ENCODE data around the gene KIRREL3. TPM values are rescaled to one million over a fixed set of nuclear protein-coding genes. Genes with fewer than 3 reads are reported as not detected.

The KIRREL3 gene
- total and polyA plus RNA-seq, 3 donors from 2014 or later = 1.0 to 1.1 (median 1.1) TPM

DNA sequence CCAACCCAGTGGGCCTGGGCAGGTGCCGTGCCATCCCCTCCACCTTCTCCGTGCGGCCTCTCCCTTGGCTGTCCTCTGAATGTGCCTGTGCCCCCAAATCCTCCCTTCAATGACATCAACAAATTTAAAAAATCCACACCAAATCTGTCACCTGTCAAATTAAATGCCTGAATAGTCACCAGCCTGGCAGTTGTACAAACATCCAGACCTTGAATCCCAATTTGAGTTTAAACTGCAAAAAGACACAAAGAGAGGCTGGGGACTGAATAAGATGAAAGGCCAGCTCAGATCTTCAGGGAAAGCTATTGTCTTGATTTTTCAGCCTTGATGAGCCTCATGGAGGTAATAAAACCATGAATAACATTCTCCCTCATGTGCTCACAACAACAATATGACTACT, 194.7 kb downstream of the KIRREL3 start:
- no peak overlapping the region for H3K27ac ChIP-seq
- TF ChIP-seq POLR2A (IDR thresholded peaks at IDR 0.05) = no peak
- TF ChIP-seq, protein P1, sequence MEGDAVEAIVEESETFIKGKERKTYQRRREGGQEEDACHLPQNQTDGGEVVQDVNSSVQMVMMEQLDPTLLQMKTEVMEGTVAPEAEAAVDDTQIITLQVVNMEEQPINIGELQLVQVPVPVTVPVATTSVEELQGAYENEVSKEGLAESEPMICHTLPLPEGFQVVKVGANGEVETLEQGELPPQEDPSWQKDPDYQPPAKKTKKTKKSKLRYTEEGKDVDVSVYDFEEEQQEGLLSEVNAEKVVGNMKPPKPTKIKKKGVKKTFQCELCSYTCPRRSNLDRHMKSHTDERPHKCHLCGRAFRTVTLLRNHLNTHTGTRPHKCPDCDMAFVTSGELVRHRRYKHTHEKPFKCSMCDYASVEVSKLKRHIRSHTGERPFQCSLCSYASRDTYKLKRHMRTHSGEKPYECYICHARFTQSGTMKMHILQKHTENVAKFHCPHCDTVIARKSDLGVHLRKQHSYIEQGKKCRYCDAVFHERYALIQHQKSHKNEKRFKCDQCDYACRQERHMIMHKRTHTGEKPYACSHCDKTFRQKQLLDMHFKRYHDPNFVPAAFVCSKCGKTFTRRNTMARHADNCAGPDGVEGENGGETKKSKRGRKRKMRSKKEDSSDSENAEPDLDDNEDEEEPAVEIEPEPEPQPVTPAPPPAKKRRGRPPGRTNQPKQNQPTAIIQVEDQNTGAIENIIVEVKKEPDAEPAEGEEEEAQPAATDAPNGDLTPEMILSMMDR (IDR thresholded peaks at IDR 0.05) = no peak
- no peak overlapping the region for H3K4me3 ChIP-seq
- H3K27me3 ChIP-seq = no peaks in the 10 kb centered on the region
- no peaks in the 10 kb centered on the region for H3K36me3 ChIP-seq (ENCODE audit: low read depth, missing control alignments)
- DNase-seq = no peak
- no peaks in the 10 kb centered on the region for H3K4me1 ChIP-seq
- no peaks in the 10 kb centered on the region for H3K9me3 ChIP-seq
- intact Hi-C loops (cut with DNase I; ENCODE audit: low total_unique reads) = no loop called here
- WGBS, 2 donors = 92 to 93% methylated on average over 3 of the region's 3 CpGs

DNA sequence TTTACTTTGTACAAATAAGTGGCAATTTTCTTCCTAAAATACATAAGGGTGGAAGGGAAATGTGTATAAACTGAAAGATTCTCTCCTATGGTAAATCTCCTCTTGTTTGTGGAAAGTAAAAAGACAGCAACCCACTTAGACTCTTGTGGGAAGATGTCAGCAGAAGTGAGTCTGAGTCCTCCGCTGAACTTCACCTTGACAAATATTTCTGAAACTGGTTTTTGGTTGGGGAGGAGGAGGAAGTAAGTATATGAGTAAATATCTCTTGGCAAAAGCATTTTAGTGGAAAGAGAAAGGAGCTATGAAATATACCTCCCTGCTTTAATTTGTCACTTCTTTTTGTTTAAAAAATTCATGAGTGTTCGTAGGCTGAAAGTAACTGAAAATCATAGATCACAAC, 196.2 kb downstream of the KIRREL3 start:
- Histone ChIP-seq H3K4me1 (no peaks in the 10 kb centered on the region), H3K27me3 (no peaks in the 10 kb centered on the region), H3K36me3 (ENCODE audit: low read depth, missing control alignments) (no peaks in the 10 kb centered on the region), H3K9me3 (no peaks in the 10 kb centered on the region), H3K27ac (no peak overlapping the region), H3K4me3 (no peak overlapping the region)
- DNase-seq = no peak
- TF ChIP-seq, protein P1 (IDR thresholded peaks at IDR 0.05) = no peak
- TF ChIP-seq POLR2A (IDR thresholded peaks at IDR 0.05) = no peak
- intact Hi-C loops (cut with DNase I; ENCODE audit: low total_unique reads) = no loop called here
- WGBS, 2 donors = 78 to 79% methylated on average over 2 of the region's 2 CpGs

DNA sequence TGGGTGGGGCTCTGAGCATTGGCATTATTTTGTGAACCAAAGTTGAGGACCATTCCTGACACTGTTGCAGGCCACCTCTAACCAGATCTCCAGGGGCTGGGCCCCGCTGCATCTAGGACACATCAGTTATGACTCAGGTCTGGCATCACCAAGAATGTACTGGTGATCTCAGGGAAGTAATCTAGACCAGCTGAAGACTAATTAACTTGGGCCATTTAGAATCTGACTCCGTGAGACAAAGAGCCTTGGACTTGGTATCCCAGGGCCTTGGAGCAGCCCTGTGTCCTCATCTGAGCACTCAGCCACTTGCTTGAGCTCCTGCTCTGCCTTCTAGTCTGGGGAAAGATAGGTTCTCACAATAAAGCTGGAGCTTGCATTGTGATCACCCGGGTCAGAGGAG, 200.6 kb downstream of the KIRREL3 start:
- no peak overlapping the region for H3K4me3 ChIP-seq
- TF ChIP-seq, protein P1 (IDR thresholded peaks at IDR 0.05) = no peak
- no peak for TF ChIP-seq POLR2A (IDR thresholded peaks at IDR 0.05)
- no peak overlapping the region for H3K27ac ChIP-seq
- intact Hi-C loops (cut with DNase I; ENCODE audit: low total_unique reads) = no loop called here
- H3K9me3 ChIP-seq = no peaks in the 10 kb centered on the region
- H3K4me1 ChIP-seq = no peaks in the 10 kb centered on the region
- H3K36me3 ChIP-seq (ENCODE audit: low read depth, missing control alignments) = no peaks in the 10 kb centered on the region
- no peaks in the 10 kb centered on the region for H3K27me3 ChIP-seq
- 59 to 61% methylated on average over 3 of the region's 3 CpGs for WGBS, 2 donors
- no peak for DNase-seq

DNA sequence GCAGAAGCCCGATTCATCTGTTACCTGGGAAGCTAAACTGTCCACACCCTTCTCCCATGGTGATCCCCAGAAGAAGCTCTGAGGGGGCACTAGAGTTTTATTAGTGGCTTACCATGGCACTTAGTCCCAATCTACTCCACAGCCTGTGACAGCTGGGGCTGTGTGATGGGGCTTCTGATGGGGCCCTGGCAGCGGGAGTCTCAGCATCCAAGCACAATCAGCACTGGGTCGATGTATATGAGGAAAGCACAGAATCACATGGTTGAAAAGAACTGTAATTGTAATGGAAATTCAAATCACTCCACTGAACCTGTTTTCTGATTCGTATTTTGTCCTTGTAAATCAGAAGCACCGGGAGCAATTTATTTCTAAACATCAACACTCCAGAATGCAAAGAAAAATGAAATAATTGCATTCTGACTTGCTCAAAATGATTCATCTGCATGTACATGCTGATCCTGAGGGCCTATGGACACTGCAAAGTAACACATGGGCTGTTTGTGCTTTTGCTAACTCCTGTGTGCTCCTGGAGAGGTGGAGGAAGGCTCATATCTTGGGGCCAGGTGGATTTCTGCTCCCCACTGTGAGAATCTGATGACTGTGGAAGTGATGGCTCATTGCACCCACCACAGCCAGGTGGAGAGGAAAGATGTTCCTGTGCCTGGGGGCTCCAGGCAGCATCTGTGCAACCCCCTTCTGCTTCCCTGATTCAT, 203.0 kb downstream of the KIRREL3 start:
- Histone ChIP-seq H3K36me3 (ENCODE audit: low read depth, missing control alignments) (no peaks in the 10 kb centered on the region), H3K4me1 (no peaks in the 10 kb centered on the region), H3K27ac (no peak overlapping the region), H3K27me3 (no peaks in the 10 kb centered on the region), H3K9me3 (no peaks in the 10 kb centered on the region), H3K4me3 (no peak overlapping the region)
- no peak for DNase-seq
- WGBS, 2 donors = 79 to 82% methylated on average over 5 of the region's 5 CpGs
- intact Hi-C loops (cut with DNase I; ENCODE audit: low total_unique reads) = no loop called here
- TF ChIP-seq, protein P1 (IDR thresholded peaks at IDR 0.05) = no peak
- no peak for TF ChIP-seq POLR2A (IDR thresholded peaks at IDR 0.05)

DNA sequence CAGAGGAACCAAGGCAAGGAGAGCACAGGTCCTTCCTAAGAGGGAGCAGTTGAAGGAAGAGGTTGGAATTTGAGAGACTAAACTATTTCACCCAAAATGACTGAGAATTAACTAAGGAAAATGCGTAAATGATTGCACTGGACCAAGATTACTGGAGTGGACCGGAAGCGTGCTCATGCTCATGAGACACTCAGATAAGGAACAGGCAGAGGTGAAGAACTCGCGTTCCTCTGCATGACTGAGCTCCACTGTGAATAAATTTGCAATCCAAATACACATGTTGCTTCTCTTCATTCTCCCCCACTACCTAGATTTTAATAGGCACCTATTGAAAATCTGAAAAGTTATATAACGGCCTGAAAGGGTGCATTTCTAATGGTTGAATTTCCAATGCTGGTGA, 207.0 kb downstream of the KIRREL3 start:
- H3K9me3 ChIP-seq = no peaks in the 10 kb centered on the region
- no peak overlapping the region for H3K4me3 ChIP-seq
- no peaks in the 10 kb centered on the region for H3K36me3 ChIP-seq (ENCODE audit: low read depth, missing control alignments)
- DNase-seq = no peak
- intact Hi-C loops (cut with DNase I; ENCODE audit: low total_unique reads) = no loop called here
- no peaks in the 10 kb centered on the region for H3K27me3 ChIP-seq
- WGBS, 2 donors = 53 to 54% methylated on average over 6 of the region's 6 CpGs
- H3K27ac ChIP-seq = no peak overlapping the region
- H3K4me1 ChIP-seq = no peaks in the 10 kb centered on the region
- no peak for TF ChIP-seq POLR2A (IDR thresholded peaks at IDR 0.05)

All from testis (tissue), 3 donors.